ENCODE measurements around the gene PPP1R3E.
"Not testable (repeated sequence)": the region's sequence is repeated elsewhere in the genome, so short reads cannot be mapped to it uniquely, and the experiment has no call there.

Gene PPP1R3E

GRCh38 chr14:23297096-23297495, 5.6 kb downstream of the PPP1R3E start:
- DNase-seq = no peak

- no peak for DNase-seq
Measured at GRCh38 chr14:23296012-23296777, 6.5 kb downstream of the PPP1R3E start.

- peak; percentile 97 for DNase-seq
Measured at GRCh38 chr14:23294734-23295561, 7.7 kb downstream of the PPP1R3E start.

- no peak for DNase-seq
Measured at GRCh38 chr14:23286902-23287479, 15.7 kb downstream of the PPP1R3E start.

GRCh38 chr14:23286020-23286901, 16.4 kb downstream of the PPP1R3E start, which contains the start of gene HOMEZ:
Gene HOMEZ, minus strand, starts transcription at chr14:23286132. Its CDS starts 180 bp downstream, at chr14:23285952.
- peak; percentile 100 for DNase-seq

- no peak for DNase-seq
Measured at GRCh38 chr14:23285530-23286019, 17.1 kb downstream of the PPP1R3E start.

- no peak for DNase-seq
Measured at GRCh38 chr14:23284654-23285529, 17.8 kb downstream of the PPP1R3E start.

- no peak for DNase-seq
Measured at GRCh38 chr14:23281247-23281646, 21.4 kb downstream of the PPP1R3E start.

GRCh38 chr14:23277928-23278327, 24.7 kb downstream of the PPP1R3E start:
- DNase-seq = not testable (repeated sequence)

- no peak for DNase-seq
Measured at GRCh38 chr14:23277189-23277588, 25.5 kb downstream of the PPP1R3E start.

GRCh38 chr14:23275412-23275811, 27.2 kb downstream of the PPP1R3E start:
- no peak for DNase-seq

- DNase-seq = no peak
Measured at GRCh38 chr14:23269193-23269592, 33.5 kb downstream of the PPP1R3E start.

GRCh38 chr14:23260849-23261248, 41.8 kb downstream of the PPP1R3E start:
- not testable (repeated sequence) for DNase-seq

GRCh38 chr14:23259426-23259825, 43.2 kb downstream of the PPP1R3E start:
- no peak for DNase-seq

GRCh38 chr14:23258256-23258655, 44.4 kb downstream of the PPP1R3E start:
- DNase-seq = no peak

GRCh38 chr14:23252420-23253333, 50.0 kb downstream of the PPP1R3E start:
- no peak for DNase-seq

- no peak for DNase-seq
Measured at GRCh38 chr14:23252006-23252405, 50.7 kb downstream of the PPP1R3E start.

- DNase-seq = no peak
Measured at GRCh38 chr14:23249824-23250223, 52.8 kb downstream of the PPP1R3E start.

GRCh38 chr14:23248601-23249000, 54.1 kb downstream of the PPP1R3E start:
- DNase-seq = no peak
